HuH-7 (cell line): ENCODE data around the gene UXT.

Experiments used
- DNase-seq: peaks from one replicate; pipeline ENCODE4 v3.0.0; 2011; ENCODE audit warnings: low spot score

The UXT gene

DNA sequence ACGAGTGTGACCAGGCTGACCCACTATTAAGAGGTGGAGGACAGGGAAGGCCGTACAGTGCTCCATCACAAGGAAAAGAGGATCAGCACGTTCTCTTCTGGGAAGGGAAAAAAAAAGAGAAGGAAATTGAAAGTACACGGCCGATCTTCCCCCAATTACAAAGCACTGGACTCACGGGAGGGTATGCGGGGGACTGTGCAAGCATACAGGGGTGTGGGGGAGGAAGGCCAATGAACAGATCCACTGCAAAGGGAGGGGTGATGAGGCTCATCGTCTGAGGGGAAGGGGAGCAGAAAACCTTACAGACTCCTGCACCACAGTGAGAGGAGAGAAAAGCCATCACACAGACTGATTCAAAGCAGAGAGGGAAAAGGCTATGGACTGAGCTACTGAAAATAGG lies 9.7 kb downstream of the UXT start:
- DNase-seq: no peak

DNA sequence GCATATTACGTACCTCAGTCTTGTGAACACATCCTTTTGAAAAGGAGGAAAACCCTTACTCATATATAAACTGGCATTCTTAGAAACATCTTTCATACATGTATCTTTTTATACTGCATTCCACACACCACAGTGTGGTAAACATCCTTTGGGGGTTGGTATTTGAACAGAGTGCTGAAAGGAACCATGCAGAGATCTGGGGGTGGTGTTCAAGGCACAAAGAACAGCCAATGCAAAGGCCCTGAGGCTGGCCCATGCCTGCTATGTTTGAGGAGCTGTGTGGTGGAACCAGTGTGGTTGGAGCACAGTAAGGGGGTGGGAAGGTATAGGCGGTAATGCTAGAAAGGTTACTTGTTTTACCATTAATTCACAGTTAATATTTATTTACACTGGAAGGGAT lies 10.6 kb downstream of the UXT start:
- no peak for DNase-seq

DNA sequence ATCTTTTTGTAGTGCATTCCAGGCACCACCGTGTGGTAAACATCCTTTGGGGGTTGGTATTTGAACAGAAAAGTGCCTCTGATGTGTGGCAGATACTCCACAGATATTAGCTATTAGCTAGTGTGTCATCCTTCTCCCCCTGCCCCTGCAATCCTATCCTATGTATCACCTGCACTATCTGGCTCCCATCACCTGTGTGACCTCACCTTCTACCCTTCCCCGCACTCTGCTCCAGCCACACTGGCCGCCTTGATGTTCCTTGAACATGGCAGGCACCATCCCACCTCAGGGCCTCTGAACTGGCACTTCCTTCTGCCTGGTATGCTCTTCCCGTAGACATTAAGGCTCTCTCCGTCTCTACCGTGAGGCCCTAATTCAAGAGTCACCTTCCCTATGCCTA lies 12.3 kb downstream of the UXT start:
- DNase-seq: no peak

DNA sequence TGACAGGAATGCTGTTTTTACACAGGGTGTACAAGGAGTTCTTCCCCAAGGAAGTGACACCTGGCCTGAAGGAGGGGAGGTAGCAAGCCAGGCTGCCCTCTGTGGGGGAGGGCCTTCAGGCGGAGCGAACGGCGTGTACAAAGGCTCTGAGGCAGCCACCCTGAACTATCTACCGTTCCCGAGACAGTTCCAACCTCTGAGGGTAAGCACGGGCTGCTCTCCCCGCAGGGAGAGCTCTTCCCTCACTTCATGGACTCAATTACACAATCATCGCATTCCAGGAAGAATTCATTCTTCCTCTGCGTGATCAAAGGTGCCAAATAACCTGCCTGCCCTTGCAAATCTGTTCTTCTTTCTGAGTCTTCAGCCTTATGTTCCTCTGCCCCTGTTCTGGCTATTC lies 13.4 kb downstream of the UXT start:
- DNase-seq: no peak

DNA sequence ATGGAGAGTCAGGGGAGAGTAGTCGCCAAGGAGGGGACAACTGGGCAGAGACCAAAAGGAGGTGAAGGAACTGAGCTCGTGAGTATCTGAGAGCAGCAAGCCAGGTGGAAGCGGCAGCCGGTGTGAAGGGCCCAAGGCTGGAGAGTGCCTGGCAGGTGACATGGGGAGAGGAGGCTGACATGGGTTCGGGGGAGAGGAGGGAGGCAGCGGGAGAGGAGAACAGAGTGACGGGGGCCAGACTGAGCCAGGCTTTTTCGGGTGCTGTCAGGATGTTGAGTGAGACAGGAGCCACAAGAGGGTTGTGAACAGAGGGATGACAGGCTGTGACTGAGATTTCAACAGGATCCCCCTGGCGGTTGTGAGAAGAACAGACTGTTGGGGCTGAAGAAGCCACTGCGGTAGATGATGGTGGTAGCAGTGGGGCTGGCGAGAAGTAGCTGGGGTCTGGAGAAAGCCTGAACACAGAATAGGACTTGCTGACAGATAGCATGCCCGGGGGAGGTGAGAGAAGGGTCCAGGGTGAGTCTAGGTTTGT lies 14.4 kb downstream of the UXT start:
- DNase-seq: peak; percentile 41

DNA sequence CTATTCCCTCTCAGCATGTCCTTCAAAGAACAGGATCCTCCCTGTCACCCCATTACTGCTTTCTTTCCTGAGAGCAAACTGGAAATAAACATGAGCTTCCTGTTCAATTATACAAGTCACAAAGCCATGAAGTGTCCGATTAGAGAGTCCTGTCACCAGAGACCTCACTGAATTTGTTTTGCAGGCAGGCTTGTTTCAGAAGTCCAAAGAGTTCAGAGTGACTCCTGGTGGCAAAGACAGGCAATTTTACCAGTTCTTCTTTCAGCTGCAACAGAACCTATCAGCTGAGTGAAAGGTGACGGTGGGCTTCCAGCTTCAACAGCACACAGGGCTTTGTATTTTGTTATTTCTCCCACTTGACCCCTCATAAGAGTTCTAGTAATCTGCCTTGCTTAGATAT lies 15.1 kb downstream of the UXT start:
- DNase-seq: no peak

DNA sequence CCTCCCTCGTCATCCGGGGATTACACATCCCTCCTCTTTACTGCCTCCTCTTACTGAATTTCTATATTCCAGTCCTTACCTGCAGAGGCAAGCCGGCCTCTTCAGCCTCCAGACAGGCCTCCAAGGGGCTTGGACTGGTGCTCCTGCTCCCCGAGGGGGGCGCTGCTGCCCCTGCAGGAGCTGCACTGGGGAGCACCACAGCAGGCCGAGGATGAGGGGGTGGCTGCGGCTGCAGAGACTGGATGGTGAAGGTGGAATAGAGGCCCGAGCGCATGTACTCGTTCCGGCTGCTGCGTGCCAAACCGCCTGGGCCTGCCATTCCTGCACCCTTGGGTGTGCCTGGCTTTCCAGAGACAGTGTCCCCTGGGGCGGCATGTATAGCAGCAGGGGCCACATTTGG lies 20.2 kb downstream of the UXT start:
- DNase-seq: no peak

DNA sequence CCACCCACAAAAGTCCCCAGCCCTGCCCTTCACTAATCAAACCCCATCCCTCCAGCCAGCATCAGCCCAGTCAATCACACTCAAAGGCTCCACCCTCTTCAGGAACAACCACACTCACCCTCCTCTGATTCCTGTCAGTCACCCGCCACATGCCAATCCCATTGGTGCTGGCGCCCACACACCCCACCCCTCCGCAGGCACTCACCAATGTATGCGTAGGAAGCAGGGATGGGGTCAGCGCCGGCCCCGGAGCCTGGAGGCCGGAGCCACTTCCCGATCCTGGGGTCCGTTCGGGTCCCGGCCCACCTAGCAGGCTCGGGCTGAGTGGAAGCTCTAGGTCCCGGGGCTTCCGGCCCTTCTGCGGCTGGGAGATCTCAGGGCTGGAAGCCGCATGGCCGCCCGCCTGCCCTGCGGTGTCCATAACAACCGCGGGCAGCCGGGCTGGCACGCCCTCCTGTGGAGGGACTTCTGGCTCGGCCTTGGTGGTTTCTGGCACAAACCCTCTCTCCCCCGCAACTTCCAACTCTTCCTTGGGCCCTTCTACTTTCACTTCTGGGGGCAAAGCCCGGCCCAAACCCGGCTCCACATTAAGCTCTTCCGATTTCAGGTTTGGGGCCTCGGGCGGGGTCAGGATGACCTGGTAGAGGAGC lies 21.3 kb downstream of the UXT start:
- DNase-seq: no peak

DNA sequence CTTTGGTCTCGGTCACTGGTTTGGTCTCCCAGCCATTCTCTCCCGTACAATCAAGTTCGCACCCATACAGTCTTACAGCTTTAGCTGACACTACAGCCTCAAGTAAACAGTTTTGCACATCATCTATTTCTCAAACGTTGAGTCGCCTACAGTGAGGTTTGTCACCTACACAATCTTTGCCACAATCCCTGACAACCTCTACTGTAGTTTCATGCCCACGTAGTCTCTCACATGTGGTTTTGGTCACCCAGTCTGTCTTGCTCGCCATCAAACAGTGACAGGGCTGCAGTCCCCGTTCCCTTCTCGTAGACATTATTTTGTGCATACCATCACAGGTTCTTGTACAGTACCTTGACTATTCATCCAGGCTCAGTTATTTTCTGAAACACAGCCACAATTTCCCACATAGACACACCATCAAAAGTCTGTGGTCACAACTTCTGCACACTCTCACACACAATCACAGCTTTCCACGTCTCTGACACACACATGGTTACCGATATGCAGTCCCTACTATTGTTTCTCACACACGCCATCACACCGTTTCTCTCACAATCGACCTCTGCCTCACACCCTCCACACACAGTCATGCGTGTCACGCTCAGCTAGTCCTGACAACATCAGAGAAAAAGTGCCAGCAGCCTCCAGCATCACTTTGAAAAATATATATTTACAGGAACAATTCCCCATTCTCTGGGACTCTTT lies 24.0 kb downstream of the UXT start:
- no peak for DNase-seq

DNA sequence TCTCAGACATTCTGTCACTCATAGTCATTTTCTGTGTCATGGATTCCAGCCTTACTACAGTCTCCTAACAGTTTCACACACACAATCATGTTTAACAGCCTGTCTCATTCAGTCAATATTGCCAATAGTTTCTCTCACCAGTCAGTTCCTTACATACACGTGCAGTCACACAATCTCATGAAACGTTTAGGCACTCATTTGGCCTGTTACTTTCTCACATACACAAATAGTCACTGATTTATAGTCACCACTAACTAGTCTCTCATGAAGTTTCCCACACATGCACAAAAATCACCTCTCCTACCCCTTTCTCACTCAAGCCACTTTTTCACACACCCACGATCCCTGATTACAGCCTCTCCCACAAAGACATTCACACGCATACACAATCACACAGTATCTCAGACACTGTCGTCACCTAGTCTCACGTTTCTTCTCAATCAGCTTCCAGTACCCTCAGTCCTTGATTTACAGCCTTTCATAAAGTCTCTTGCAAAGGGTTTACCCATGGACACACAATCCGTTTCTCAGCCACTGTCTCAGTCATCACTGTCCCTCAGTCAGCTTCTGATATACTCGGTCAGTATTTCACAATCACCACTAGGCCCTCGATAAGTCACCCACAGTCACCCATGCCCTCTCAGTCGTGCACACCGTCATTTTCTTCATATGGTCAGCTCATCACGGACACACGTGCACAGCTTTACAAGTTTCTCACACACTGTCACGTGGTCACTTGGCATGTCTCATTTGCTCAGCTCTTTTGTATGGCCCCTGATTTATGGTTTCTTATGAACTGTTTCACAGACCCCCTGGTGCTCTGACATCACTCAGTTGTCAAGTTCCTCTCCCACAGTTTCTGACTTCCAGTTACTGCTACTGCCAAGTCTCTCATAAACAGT lies 25.0 kb downstream of the UXT start:
- no peak for DNase-seq

DNA sequence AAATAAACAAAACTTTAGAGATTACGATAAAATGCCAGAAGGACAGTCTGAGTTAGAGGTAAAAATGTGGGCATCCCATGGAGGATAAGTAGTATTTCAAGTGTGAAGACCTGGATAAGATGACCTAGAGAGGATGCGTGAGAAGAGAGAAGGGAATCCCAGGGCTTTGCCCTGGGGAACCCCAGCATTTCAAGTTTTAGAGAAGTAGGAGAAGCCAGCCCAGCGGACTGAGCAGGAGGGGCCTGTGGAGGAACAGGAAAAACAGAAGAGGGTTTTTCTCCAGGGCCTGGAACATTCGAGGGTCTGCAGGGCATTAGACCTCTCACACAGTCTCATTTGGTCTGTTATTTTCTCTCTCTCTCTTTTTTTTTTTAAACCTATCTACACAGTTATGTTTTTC lies 26.3 kb downstream of the UXT start:
- no peak for DNase-seq

DNA sequence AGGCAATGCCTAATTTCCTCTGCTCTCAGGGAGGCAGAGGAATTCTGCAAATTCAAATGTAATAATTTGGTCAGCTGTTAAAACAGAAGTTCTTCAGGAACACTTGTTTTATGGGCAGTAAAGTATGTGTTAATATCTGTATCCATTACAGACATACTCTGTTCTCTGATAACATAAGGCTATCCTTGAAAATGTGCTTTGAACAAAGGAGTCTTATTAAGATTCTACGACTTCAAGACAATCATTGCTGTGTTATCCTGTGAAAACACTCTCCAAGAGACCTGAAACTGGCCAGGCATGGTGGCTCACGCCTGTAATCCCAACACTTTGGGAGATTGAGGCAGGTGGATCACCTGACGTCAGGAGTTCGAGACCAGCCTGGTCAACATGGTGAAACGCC lies 27.3 kb downstream of the UXT start:
- no peak for DNase-seq

DNA sequence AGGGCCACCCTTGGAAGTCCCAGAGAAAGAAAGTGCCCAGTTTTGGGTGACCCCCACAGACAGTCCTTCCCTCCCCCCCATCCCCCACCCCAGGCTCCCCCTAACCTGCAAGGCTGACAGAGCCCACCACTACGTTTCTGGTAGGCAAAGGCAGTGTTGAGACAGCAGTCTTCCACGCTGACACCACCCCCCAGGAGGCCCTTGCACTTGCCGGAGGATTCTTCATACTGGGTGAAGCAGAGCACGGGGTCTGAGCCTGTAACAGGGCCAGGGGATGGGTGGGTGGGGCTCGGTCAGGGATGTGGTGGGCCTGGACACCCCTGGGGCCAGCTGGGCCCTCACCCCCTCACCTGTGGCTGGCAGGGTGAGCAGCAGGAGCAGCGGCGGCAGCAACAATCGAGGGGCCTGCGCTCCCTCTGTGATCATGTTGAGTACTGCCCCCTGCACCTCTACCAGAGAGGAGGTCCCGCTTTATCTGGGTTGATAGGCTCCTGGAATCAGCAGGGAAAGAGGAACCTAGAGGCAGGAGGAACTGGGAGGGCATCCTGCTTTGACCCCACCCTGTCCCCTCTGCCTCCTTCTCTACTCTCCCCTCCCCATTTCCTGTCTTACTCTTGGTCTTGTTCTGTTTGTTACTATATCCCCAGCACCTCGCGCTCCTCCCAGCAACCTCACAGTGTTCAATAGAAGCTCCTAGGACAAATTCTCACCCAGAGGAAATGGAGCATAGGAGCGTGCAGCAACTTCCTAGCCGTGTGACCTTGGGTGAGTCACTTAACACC lies 29.4 kb downstream of the UXT start, which contains the start of gene CFP:
TSS of gene CFP (minus strand) at position 512 of the 782 bp plus-strand sequence. CDS start at position 426, 86 bp downstream.
- no peak for DNase-seq

DNA sequence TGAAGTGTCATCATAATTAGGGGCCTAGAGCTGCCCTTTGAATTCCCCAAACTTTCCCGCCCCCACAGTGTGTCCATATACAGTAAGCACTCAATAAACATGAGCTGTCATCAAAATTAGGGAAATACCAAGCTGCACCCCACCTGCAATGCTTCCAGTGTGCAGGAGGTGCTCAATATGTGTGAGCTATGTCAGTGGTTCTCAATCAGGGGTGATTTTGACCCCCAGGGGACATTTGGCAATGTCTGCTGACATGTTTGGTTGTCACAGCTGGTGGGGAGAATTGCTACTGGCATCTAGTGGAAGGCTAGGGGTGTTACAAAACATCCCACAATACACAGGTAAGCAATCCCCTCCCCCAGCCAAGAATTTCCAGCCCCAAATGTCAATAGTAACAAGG lies 30.0 kb downstream of the UXT start:
- DNase-seq: no peak

DNA sequence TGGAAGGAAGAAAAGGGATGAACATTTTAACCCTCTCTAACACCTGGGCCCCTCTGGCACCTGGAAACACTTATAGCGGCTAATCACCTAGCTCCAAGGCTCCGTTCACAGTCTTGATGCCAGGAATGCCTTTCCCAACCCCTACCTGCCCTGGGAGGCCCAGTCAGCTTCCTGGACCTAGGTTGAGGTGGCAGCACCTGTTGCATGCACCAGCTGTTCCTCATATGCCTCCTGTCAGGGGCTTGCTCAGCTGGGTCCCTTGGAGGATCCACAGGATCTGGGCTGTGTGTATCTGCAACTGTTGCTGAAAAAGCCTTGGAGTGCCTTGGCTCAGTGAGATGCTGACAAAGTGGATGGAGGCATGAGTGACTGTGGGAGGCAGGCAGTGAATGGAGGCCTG lies 33.6 kb downstream of the UXT start:
- DNase-seq: no peak

DNA sequence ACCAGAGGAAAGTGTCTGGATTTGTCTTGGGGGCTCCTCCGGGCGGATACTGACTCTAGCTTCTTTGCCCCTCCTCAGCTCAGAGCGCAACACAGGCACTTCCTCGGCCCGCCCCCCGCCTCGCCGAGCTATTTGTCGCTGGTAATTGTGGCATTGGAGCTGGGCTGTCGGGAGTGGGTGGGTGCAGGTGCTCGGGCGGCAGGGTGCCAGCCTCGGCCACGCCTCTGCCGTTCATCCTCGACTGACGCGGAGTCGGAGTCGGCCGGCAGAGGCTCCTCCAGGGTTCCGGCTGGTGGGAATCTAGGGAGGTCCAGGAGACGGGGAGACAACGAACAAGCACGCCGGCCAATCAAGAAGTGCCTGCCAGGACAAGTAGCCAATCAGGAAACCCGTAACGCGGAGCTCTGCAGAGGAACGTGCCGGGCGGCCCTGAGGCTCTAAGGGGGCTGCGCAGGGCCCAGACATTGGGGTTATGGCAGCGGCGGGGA lies 35.4 kb downstream of the UXT start:
- DNase-seq: no peak

DNA sequence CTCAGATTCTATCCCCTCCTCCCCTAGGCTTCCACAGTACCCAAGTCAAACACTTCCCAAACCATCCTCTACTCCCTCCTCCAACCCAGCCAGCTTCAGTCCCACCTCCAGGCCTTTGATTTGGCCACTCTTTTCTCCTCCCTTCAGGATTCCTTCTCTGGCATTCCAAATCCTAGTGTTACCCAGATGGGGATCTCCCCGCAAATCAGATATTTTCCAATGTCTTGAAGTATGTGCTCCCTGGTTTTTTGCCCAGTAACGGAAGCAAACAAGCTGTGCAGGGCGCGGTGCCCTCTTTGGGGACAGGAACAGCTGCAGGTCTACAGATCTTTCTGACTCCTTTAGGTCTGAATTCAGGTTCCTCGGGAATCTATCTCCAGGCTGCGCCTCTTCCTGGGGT lies 37.1 kb downstream of the UXT start:
- DNase-seq: no peak

DNA sequence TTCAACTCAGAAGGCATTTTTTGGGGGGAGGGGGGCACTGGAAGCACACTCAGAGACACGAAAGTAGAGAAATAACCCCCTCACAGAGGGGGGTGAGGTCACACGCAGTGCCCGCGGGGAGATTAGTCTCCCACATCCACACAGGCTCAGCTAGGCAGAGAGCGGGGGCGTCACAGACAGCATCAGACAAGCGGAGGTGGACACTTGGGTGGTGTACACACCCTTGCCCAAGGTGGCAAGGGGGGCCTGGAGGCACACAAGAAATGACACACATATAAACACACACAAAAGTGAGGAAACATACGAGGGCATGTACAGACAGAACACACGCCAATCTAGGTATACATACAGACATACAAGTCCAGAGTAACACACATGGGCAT lies 38.7 kb downstream of the UXT start:
- DNase-seq: no peak

DNA sequence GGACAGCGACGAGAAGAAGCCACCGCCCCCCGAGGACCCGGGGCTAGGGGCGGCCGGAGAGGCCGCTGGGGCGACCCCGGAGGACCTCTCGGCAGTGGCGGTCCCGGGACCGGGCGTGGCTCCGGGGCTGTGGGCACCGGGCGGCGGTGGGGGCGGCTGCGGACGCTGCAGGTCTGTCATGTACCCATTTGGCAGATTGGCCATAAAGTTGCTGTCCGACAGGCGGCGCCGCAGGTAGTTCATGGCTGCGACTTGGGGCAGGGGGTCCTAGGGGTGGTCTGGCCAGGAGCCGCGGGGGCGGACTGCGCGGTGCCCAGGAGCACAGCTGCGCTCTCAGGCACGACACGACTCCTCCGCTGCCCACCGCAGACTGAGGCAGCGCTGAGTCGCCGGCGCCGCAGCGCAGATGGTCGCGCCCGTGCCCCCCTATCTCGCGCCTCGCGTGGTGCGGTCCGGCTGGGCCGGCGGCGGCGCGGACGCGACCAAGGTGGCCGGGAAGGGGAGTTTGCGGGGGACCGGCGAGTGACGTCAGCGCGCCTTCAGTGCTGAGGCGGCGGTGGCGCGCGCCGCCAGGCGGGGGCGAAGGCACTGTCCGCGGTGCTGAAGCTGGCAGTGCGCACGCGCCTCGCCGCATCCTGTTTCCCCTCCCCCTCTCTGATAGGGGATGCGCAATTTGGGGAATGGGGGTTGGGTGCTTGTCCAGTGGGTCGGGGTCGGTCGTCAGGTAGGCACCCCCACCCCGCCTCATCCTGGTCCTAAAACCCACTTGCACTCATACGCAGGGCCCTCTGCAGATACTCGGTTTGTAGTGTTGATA lies 39.3 kb downstream of the UXT start, which contains the start of gene SYN1:
TSS of gene SYN1 (minus strand) at position 372 of the 817 bp plus-strand sequence. CDS start at position 243, 129 bp downstream.
- no peak for DNase-seq

DNA sequence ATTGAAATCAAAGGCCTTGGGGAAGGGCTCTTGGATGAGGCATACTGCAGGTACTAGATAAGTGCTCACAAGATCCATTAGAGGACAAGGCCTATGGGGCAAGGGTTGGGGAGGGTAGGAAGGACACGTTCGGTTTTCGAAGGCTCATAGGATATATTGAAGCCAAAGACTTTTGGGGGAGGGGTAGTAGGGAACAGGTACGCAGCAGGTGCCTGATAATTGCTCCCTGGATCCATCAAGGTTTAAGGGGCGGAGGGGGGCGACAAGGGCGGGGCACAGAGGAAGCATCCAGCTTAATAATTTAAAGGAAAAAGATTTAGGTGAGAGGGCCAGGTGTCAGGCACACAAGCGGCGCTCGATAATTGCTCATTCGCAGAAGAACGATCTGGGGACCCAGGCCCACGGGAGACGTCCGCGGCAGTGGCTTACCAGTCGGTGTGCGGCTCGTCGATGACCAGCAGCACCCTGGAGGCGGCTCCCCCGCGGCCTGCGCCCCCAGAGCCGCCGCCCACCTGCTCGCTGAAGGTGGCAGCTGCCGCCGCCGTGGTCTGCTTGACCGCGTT lies 40.0 kb downstream of the UXT start:
- DNase-seq: no peak
